Osteoblast (primary cell): ENCODE measurements around the gene SNRNP48. TPM values are rescaled to one million over a fixed set of nuclear protein-coding genes. Genes with fewer than 3 reads are reported as not detected.

ENCODE experiments used
- DNase-seq: peaks from one replicate; pipeline ENCODE4 v3.0.0; 2011; ENCODE audit warnings: low spot score, mixed read lengths; ENCODE audit not compliant: insufficient read length; ENCODE audit errors: missing footprints
- H2AFZ ChIP-seq: 2 replicates; pipeline ENCODE4 v1.6.0; 2011; ENCODE audit warnings: mild to moderate bottlenecking, low read length
- H3K27ac ChIP-seq: 2 replicates; pipeline ENCODE4 v1.5.1; 2011; ENCODE audit warnings: mild to moderate bottlenecking, low read depth, low read length, moderate library complexity
- H3K27me3 ChIP-seq: 2 replicates; pipeline ENCODE4 v1.6.0; 2012; ENCODE audit warnings: mild to moderate bottlenecking, control low read depth, inconsistent platforms, low read length, moderate library complexity; ENCODE audit not compliant: insufficient read depth
- H3K36me3 ChIP-seq: 2 replicates; pipeline ENCODE4 v1.5.1; 2011; ENCODE audit warnings: mild to moderate bottlenecking, low read length, control low read depth, moderate library complexity; ENCODE audit not compliant: insufficient read depth
- H3K4me1 ChIP-seq: 2 replicates; pipeline ENCODE4 v1.5.1; 2011; ENCODE audit warnings: mild to moderate bottlenecking, low read length, control low read depth, moderate library complexity; ENCODE audit not compliant: insufficient read depth
- H3K4me2 ChIP-seq: 2 replicates; pipeline ENCODE4 v1.6.0; 2011; ENCODE audit warnings: mild to moderate bottlenecking, low read length; ENCODE audit not compliant: insufficient read depth
- H3K4me3 ChIP-seq: fragments of 200-600 bp; sonication (generic); 3 replicates; pipeline ENCODE4 v1.5.1; 2012; ENCODE audit warnings: mild to moderate bottlenecking, low read length, inconsistent platforms; ENCODE audit not compliant: insufficient read depth
- H3K79me2 ChIP-seq: 2 replicates; pipeline ENCODE4 v1.6.0; 2012; ENCODE audit warnings: mild to moderate bottlenecking, low read length, control low read depth, inconsistent platforms; ENCODE audit not compliant: insufficient read depth
- H3K9me3 ChIP-seq: 2 replicates; pipeline ENCODE4 v1.5.1; 2011; ENCODE audit warnings: low read depth, low read length, control low read depth
- H4K20me1 ChIP-seq: 2 replicates; pipeline ENCODE4 v1.6.0; 2012; ENCODE audit warnings: mild to moderate bottlenecking, low read length, control low read depth; ENCODE audit not compliant: insufficient read depth
- CTCF ChIP-seq: IDR thresholded peaks from 2 replicates; pipeline ENCODE4 v1.5.1; 2011; ENCODE audit warnings: mild to moderate bottlenecking, low read depth, low read length, moderate library complexity; ENCODE audit errors: extremely low read depth
- total RNA-seq: library from RNA; depleted of rRNA; stranded (reverse); fragments of >200 nt; gene quantifications from 2 replicates; pipeline ENCODE4 v1.2.3, GENCODE V29; 2012

The SNRNP48 gene
- total RNA-seq, 1 donor: 15.9 TPM

GRCh38 chr6:7630792-7631191, 40.8 kb downstream of the SNRNP48 start:
- Histone ChIP-seq H3K4me2 (no peak overlapping the region), H3K27me3 (no peaks in the 10 kb centered on the region), H3K36me3 (no peaks in the 10 kb centered on the region), H3K4me1 (peaks cover 14% of the 10 kb centered on the region), H3K9me3 (no peaks in the 10 kb centered on the region), H2AFZ (no peak overlapping the region), H3K79me2 (no peaks in the 10 kb centered on the region), H4K20me1 (no peaks in the 10 kb centered on the region), H3K27ac (no peak overlapping the region), H3K4me3 (no peak overlapping the region)
- DNase-seq: no peak
- TF ChIP-seq CTCF: no peak

- no peak for TF ChIP-seq CTCF
- H3K4me2 ChIP-seq: no peak overlapping the region
- no peaks in the 10 kb centered on the region for H3K27me3 ChIP-seq
- no peaks in the 10 kb centered on the region for H4K20me1 ChIP-seq
- no peak overlapping the region for H3K27ac ChIP-seq
- no peaks in the 10 kb centered on the region for H3K9me3 ChIP-seq
- DNase-seq: peak; percentile 49
- no peaks in the 10 kb centered on the region for H3K36me3 ChIP-seq
- H3K4me3 ChIP-seq: no peak overlapping the region
- H3K4me1 ChIP-seq: peaks cover 14% of the 10 kb centered on the region
- no peaks in the 10 kb centered on the region for H3K79me2 ChIP-seq
- H2AFZ ChIP-seq: no peak overlapping the region
Observed at GRCh38 chr6:7631466-7631865, 41.5 kb downstream of the SNRNP48 start.

- Histone ChIP-seq H3K4me3 (no peak overlapping the region), H3K4me1 (peaks cover 14% of the 10 kb centered on the region), H3K27me3 (no peaks in the 10 kb centered on the region), H2AFZ (no peak overlapping the region), H3K79me2 (no peaks in the 10 kb centered on the region), H3K36me3 (no peaks in the 10 kb centered on the region), H3K9me3 (no peaks in the 10 kb centered on the region), H4K20me1 (no peaks in the 10 kb centered on the region), H3K27ac (no peak overlapping the region), H3K4me2 (no peak overlapping the region)
- DNase-seq: no peak
- no peak for TF ChIP-seq CTCF
Observed at GRCh38 chr6:7632501-7633290, 42.7 kb downstream of the SNRNP48 start.

- H3K4me3 ChIP-seq: no peak overlapping the region
- H3K4me2 ChIP-seq: no peak overlapping the region
- no peak overlapping the region for H3K27ac ChIP-seq
- H3K79me2 ChIP-seq: no peaks in the 10 kb centered on the region
- TF ChIP-seq CTCF: no peak
- no peaks in the 10 kb centered on the region for H4K20me1 ChIP-seq
- H3K9me3 ChIP-seq: no peaks in the 10 kb centered on the region
- no peak for DNase-seq
- H2AFZ ChIP-seq: no peak overlapping the region
- peaks cover 14% of the 10 kb centered on the region for H3K4me1 ChIP-seq
- H3K27me3 ChIP-seq: no peaks in the 10 kb centered on the region
- H3K36me3 ChIP-seq: no peaks in the 10 kb centered on the region
Observed at GRCh38 chr6:7633361-7633760, 43.4 kb downstream of the SNRNP48 start.
